Bladder microvascular endothelial cell (primary cell): ENCODE measurements around the gene SMARCD2. TPM values are rescaled to one million over a fixed set of nuclear protein-coding genes. Genes with fewer than 3 reads are reported as not detected.

ENCODE experiments used
- total RNA-seq: library from RNA; depleted of rRNA; stranded (reverse); fragments of >200 nt; gene quantifications from 2 replicates; pipeline ENCODE4 v1.2.3, GENCODE V29; 2014

Gene SMARCD2
- total RNA-seq = 55.8 and 65.7 TPM in 2 replicates

DNA sequence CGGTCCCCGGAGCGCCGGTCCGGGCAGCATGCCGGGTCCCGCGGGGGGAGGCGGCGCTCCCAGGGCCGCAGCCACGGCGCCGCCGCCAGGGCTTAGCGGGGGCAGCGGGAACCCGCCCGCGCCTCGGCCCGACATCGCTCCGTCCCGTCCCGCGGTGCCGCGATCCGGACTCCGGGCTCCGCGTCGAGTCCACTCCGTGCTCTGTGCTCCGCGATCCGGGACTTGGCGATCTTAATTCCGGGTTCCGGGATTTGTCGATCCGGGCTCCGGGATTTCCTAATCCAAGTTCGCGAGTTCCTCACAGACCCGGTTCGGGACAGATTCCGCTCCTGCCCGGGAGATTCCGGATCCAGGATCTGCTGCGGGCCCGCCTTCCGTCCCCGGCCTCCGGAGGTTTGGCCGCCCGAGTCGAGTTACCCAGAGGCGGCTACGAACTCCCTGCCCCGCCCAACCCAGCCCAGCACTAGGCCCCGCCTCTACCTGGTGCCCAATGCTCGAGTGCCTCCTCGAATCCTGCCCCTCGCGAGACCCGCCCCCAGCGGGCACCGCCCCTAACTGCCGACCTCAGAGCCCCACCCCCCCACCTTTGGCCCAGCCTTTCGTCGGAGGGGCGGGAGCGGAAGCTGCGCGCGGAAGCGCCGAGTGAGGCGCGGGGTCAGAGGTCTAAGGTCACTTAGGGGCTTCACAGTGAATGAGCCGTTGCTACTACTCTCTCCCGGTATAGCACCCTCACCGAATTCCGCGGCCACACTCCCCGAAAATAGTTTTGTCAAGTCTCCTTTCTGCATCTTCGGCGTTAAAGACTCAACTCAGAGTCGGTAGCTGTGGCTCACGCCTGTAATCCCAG lies at the start of gene SMARCD2:
SMARCD2 (minus strand) TSS at position 146 of the 847 bp plus-strand sequence; CDS start at position 135, 11 bp downstream.

DNA sequence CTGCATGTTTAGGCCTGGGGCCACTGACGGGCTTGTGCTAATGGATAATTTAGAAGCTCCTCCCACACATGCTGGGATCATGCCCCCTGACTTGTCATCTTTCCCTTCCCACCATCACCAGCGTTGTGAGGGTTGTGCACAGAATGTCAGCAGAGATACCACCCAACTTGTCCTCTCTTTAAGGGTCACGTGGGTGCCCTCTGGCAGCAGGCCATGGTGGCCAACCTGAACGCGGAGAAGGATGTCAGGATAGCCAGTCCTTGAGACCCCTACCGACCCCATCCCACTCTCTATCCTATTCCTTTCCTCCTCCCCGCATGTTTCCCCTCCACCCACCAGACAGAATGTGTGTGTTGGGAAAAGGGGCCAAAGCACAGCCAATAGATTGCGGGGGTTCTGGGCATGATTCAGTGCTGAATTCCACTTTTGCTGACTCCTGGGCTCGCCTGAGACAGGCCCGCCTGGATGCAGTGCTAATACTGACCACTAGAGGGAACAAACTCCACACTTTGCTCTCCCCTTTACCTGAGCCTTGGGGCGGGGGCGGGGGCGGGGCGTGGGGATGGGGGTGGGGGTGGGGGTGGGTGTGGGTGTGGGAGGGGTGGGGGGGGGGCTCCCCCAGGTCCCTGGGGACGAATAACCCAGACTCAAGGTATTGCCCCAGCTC lies 39.6 kb upstream of the SMARCD2 start, which contains the start of gene GH2:
GH2 (minus strand) TSS at position 10 of the 667 bp plus-strand sequence. CDS start 143 bp downstream, outside the sequence.

DNA sequence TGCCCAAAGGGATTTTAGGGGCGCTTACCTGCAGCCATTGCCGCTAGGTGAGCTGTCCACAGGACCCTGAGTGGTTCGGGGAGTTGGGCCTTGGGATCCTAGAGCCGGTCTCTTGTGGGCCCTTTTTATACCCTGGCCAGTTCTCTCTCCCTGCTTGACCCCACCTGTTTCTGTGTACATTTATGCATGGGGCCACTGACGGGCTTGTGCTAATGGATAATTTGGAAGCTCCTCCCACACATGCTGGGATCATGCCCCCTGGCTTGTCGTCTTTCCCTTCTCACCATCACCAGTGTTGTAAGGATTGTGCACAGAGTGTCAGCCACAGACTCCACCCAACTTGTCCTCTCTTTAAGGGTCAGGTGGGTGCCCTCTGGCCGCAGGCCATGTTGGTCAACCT lies 31.1 kb upstream of the SMARCD2 start, which contains the start of gene CSH2:
CSH2 (minus strand) TSS at position 101 of the 400 bp plus-strand sequence; CDS start at position 38, 63 bp downstream.

GRCh38 chr17:63827002-63827800 lies 15.3 kb downstream of the SMARCD2 start, which contains the start of the genes FTSJ3 and PSMC5:
Gene FTSJ3 (minus strand): TSS chr17:63827663. CDS start chr17:63826902, 761 bp downstream.
Gene PSMC5 (plus strand): TSS chr17:63827431. CDS start chr17:63827491, 60 bp downstream.

Other genes with a start within 250 kb of the SMARCD2 start
- gene TACO1, start 241.8 kb downstream of the SMARCD2 start, total RNA-seq = 15.1 and 16.9 TPM in 2 replicates
- gene MAP3K3, start 220.3 kb downstream of the SMARCD2 start, total RNA-seq = 87.6 and 132 TPM in 2 replicates
- 16.8 and 47.2 TPM in 2 replicates for gene LIMD2, start 142.6 kb downstream of the SMARCD2 start, total RNA-seq
- 11.2 and 34.4 TPM in 2 replicates for gene STRADA, start 100.9 kb downstream of the SMARCD2 start, total RNA-seq
- gene CCDC47, start 69.1 kb downstream of the SMARCD2 start, total RNA-seq = 55.9 and 156 TPM in 2 replicates
- 42.3 and 118 TPM in 2 replicates for gene DDX42, start 68.5 kb downstream of the SMARCD2 start, total RNA-seq
- gene PSMC5, start 15.3 kb downstream of the SMARCD2 start, total RNA-seq = 75.3 and 103 TPM in 2 replicates
- 60.9 and 67.0 TPM in 2 replicates for gene FTSJ3, start 15.0 kb downstream of the SMARCD2 start, total RNA-seq
- not detected in 2 replicates for gene CSH2, start 31.0 kb upstream of the SMARCD2 start, total RNA-seq
- gene GH2, start 39.3 kb upstream of the SMARCD2 start, total RNA-seq = not detected in 2 replicates
- not detected in 2 replicates for gene CSH1, start 53.9 kb upstream of the SMARCD2 start, total RNA-seq
- gene CSHL1, start 68.6 kb upstream of the SMARCD2 start, total RNA-seq = not detected in 2 replicates
- gene GH1, start 76.2 kb upstream of the SMARCD2 start, total RNA-seq = not detected in 2 replicates
- gene CD79B, start 89.6 kb upstream of the SMARCD2 start, total RNA-seq = 1.1 and 13.4 TPM in 2 replicates
- under 0.01 TPM in 2 replicates for gene SCN4A, start 130.2 kb upstream of the SMARCD2 start, total RNA-seq
- gene PRR29, start 155.7 kb upstream of the SMARCD2 start, total RNA-seq = 0.32 and 0.44 TPM in 2 replicates
- gene ICAM2, start 177.9 kb upstream of the SMARCD2 start, total RNA-seq = 398 and 432 TPM in 2 replicates